GM20000 (cell line): Measurements from ENCODE around the gene RFX2.

Experiments
- DNase-seq: peaks from one replicate; pipeline ENCODE4 v3.0.0; 2012; ENCODE audit warnings: low spot score
- TF ChIP-seq, protein P1 (sequence below): IDR thresholded peaks from 2 replicates; pipeline ENCODE4 v1.5.1; 2012; ENCODE audit warnings: mild to moderate bottlenecking, control low read depth; ENCODE audit errors: extremely low read depth, missing control alignments

Gene RFX2

DNA sequence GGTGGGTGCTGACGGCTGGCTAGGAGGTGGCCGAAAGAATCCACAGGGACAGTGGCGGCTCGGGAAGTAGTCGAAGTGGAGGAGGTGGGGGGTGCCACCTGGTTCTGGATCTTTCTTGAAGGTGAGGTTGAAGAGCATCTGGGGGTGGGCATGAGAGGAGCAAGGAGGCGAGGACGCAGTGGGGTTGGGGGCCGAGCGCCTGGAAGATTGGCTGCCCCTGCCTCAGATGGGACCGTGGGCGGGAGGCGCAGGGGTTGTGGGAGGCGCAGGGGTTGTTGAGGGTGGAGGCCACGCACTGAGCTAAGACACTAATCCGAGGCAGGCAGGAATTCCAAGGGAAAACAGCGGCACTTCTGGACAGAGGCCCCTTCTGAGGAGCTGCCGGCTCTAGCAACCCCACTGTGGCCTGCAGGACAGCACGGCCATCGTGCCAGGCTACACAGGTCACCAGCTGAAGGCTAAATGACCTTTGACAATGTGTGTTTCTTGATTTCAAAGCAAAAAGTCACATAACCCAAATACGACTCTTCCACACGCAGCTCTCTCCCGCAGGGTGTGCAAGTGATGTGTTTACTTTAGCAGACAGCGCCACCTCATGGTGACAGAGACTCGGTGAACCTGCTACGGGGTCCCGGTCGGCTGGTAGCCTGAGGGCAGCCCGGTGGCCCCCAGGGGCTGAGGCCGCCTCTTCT is 88.3 kb downstream of the RFX2 start:
- DNase-seq = peak; percentile 88

DNA sequence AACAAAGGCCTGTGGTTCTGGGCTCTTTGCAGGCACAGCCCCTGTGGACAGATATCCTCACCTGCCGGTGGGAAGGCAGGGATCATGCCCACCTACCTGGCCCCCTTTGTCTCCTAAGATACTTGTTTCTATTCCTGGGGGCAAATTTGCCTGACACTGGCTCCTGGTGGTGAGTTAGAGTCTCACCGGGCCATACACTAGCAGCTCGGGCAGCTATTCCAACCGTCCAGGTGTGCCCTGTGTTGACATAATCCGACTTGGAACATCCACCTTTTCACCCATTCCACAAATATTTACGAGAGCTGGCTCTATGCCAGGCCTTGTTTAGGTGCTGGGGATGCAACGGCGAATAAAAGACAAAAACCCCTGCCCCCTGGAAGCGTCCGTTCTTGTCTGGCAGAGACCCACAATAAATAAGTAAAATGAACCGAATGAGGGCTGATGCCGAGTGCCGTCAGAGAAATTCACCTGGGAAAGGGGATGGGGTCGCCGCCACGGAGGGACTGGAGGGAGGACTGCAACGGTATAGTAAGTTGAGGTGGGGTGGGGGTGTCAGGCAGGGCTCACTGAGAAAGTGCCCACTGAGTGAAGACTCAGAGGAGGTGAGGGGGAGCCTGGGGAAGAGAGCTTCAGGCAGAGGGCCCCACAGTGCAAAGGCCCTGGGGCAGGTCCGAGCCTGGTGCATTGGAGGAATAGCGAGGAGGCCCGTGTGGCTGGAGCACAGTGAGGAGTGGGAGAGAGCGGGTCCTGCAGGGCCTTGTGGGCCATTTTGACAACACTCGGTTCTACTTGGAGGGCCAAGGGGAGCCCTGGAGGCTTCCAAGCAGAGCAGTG is 89.1 kb downstream of the RFX2 start:
- no peak for DNase-seq

More for the DNA sequence above, 88.3 kb downstream of the RFX2 start:
- TF ChIP-seq, protein P1, sequence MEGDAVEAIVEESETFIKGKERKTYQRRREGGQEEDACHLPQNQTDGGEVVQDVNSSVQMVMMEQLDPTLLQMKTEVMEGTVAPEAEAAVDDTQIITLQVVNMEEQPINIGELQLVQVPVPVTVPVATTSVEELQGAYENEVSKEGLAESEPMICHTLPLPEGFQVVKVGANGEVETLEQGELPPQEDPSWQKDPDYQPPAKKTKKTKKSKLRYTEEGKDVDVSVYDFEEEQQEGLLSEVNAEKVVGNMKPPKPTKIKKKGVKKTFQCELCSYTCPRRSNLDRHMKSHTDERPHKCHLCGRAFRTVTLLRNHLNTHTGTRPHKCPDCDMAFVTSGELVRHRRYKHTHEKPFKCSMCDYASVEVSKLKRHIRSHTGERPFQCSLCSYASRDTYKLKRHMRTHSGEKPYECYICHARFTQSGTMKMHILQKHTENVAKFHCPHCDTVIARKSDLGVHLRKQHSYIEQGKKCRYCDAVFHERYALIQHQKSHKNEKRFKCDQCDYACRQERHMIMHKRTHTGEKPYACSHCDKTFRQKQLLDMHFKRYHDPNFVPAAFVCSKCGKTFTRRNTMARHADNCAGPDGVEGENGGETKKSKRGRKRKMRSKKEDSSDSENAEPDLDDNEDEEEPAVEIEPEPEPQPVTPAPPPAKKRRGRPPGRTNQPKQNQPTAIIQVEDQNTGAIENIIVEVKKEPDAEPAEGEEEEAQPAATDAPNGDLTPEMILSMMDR = peak; percentile 65

DNA sequence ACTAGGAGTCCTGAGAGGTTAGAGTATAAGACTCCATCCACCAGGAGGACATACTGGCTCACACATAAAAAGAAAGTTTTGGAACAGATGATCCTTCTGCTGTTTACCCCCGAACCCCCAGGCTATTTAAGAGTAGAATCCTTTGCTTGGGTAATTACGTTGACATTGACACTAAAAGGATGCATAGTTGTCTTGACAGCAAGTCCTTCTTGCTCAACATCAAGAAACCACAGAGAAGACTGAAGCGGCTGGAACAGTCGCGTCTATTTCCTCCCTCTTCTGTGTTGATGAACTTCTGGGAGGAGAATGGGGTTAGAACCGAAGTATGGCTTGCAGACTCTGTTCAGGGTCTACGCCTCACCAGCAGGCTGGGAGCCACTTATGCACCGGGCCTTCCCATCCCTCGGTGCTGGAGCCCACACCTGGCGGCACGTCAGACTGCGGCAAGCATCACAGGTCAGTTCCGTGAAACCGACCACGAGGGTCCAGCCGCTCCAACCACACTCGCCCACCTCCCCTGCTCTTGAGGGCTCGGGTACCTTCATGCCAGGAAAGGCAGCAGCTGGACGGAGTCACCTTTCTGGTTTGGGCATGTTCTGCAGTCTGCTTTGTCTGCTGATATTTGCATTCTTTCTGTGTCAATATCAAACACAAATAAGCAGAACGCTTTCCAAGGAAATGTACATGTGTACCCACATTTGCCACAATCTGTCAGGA is 90.0 kb downstream of the RFX2 start:
- no peak for DNase-seq
- TF ChIP-seq, protein P1 = no peak

More for the DNA sequence above, 89.1 kb downstream of the RFX2 start:
- TF ChIP-seq, protein P1 = no peak

DNA sequence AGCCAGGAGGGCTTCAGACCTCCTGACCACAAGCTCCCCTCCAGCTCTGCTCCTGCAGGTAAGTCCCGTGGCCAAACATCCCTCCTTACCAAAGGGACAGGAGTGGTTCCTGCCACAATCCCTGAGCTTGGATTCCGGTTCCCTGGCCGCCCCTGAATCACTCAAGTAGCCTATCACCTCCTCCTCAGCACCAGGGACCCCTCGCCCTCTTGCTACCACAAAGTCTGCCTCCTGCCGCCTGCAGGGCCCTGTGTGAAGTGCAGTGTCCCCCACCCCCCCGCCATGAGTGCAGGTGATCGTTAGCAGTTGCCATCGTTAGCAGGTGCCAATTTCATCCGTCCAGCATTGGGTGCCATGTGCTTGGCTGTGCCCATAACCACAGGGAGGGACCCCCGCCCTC is 91.5 kb downstream of the RFX2 start:
- peak; percentile 6 for DNase-seq
- TF ChIP-seq, protein P1 = no peak

DNA sequence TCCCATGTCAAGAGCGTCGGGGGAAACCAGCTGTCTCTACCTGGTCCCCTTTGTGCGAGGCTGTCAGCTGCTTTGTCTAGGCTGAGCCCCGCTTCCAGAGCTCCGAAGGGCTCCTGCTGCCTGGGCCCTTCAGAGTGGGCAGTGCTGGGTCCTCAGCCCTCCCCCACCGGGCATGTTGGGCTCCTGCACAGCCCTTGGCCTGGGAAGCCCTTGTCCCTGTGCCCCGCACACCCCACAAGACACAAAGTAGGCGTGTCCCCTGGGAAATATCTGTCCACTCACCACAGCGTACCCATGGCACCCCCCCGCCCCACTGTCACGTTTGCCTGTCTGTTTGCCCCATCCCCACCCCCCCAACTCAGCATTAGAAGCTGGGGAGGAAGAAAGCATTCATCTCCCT is 92.7 kb downstream of the RFX2 start:
- TF ChIP-seq, protein P1 = no peak
- no peak for DNase-seq

DNA sequence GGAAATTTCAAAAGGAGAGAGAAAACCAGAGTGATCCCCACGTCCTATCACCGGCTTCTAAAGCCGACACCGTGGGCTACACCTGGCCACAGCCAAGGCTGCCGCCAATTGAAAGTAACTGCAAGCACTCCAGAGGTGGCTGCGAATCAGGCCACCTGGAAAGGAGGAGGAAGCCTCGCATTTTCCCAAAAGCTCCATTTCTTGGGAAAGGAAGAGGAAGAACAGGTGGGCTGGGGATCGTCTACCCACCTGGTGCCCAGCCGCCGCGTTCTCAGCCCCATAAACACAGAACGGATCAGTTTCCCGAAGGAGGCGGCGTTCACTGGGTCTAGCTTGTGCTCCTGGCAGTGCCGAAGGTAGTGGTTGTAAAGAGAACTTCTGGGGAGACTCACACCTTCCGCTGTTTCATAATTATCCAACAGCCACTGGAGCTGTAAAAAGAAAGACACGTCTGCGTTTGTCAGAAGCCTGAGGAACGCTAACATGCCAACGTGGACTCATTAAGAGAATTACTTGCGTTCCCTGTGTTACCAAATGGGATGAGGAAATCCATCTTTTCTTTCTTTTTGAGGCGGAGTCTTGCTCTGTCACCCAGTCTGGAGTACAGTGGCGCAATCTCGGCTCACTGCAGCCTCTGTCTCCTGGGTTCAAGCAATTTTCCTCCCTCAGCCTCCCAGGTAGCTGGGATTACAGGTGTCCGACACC is 94.3 kb downstream of the RFX2 start:
- TF ChIP-seq, protein P1 = no peak
- DNase-seq = no peak
